Activated CD8-positive, alpha-beta T cell treated with anti-CD3 and anti-CD28 coated beads, Interleukin-2, amount 10 ng/mL, durations not matched to agents 7 days and 5 days (primary cell): ENCODE measurements around the gene MTHFD1L. TPM values are rescaled to one million over a fixed set of nuclear protein-coding genes. Genes with fewer than 3 reads are reported as not detected.

Source experiments
- ATAC-seq: fragments of 150-1000 bp; cut with Tn5 transposase; one replicate; pipeline ENCODE4 v1.10.0; 2021; ENCODE audit warnings: moderate library complexity
- CTCF ChIA-PET: fragments of 350-600 bp; sonication (Branson Sonifier 250); formaldehyde crosslinking; loops from one replicate; lab custom pipeline; 2021; ENCODE audit warnings: antibody characterized with exemption; lab: Charles Lee
- POLR2A ChIA-PET: fragments of 350-600 bp; sonication (Branson Sonifier 250); formaldehyde crosslinking; loops from one replicate; lab custom pipeline; 2021; ENCODE audit warnings: antibody characterized with exemption; lab: Charles Lee
- DNase-seq: peaks from one replicate; pipeline ENCODE4 v3.0.0-alpha.2; 2020
- H3K27ac Mint-ChIP-seq: one replicate; pipeline ENCODE4 v1.8.0; 2021; ENCODE audit warnings: mild to moderate bottlenecking, mixed read lengths
- H3K27me3 Mint-ChIP-seq: one replicate; pipeline ENCODE4 v1.8.0; 2021; ENCODE audit warnings: low read depth, mixed read lengths
- H3K36me3 Mint-ChIP-seq: one replicate; pipeline ENCODE4 v1.8.0; 2021; ENCODE audit warnings: low read depth, mixed read lengths
- H3K4me1 Mint-ChIP-seq: one replicate; pipeline ENCODE4 v1.8.0; 2021; ENCODE audit warnings: low read depth, mixed read lengths
- H3K4me3 Mint-ChIP-seq: one replicate; pipeline ENCODE4 v1.8.0; 2021; ENCODE audit warnings: mild to moderate bottlenecking, mixed read lengths
- H3K9me3 Mint-ChIP-seq: one replicate; pipeline ENCODE4 v1.8.0; 2022; ENCODE audit warnings: mixed read lengths; ENCODE audit not compliant: insufficient read depth
- total RNA-seq, 2 experiments: library from RNA; stranded (reverse); gene quantifications; one replicate each; pipeline ENCODE4 v1.2.3, GENCODE V29; 2021

Gene MTHFD1L
- total RNA-seq, 2 experiments from 2014 or later = 59.7 to 62.3 TPM

GRCh38 chr6:150902142-150902776 is 36.8 kb downstream of the MTHFD1L start:
- peaks cover 5% of the 10 kb centered on the region for H3K4me1 Mint-ChIP-seq
- CTCF ChIA-PET = interaction anchor here (1.1 to 5.3 kb wide), 4 partner anchors 8 to 433 kb away, joined by 3 to 30 read pairs (median 7); no protein-coding TSS in a partner anchor
- H3K27ac Mint-ChIP-seq = no peak overlapping the region
- ATAC-seq = no peak
- no peaks in the 10 kb centered on the region for H3K9me3 Mint-ChIP-seq
- no peak overlapping the region for H3K4me3 Mint-ChIP-seq
- no peaks in the 10 kb centered on the region for H3K27me3 Mint-ChIP-seq
- POLR2A ChIA-PET = no interaction called here
- DNase-seq = no peak
- H3K36me3 Mint-ChIP-seq = peaks cover 32% of the 10 kb centered on the region

DNA sequence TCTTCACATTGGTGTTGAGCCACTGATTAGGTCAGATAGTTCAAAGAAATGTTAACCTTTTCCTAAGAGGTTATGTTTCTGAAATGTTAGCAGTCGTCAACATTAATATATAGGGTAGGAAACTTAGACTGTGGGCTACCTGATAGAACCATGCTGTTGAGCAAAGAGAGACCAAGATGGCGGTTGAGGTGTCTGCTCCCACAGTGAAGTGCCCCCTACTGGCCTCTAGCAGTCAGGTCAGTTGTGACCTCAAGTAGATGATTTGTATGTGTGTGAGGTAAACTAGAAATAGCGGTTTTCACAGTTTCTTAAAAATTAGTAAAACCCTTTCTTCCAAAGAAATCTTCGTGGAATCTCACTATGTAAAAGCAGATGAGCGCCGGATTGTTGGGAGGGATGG is 40.3 kb downstream of the MTHFD1L start:
- ATAC-seq (no peak), DNase-seq (no peak)
- Mint-ChIP-seq H3K4me1 (peaks cover 3% of the 10 kb centered on the region), H3K9me3 (no peaks in the 10 kb centered on the region), H3K27me3 (no peaks in the 10 kb centered on the region), H3K36me3 (peaks cover 34% of the 10 kb centered on the region), H3K27ac (no peak overlapping the region), H3K4me3 (no peak overlapping the region)
- POLR2A ChIA-PET = no interaction called here
- CTCF ChIA-PET = interaction anchor here (0.7 to 2.7 kb wide), 2 partner anchors 20 to 419 kb away, joined by 3 to 12 read pairs; no protein-coding TSS in a partner anchor

DNA sequence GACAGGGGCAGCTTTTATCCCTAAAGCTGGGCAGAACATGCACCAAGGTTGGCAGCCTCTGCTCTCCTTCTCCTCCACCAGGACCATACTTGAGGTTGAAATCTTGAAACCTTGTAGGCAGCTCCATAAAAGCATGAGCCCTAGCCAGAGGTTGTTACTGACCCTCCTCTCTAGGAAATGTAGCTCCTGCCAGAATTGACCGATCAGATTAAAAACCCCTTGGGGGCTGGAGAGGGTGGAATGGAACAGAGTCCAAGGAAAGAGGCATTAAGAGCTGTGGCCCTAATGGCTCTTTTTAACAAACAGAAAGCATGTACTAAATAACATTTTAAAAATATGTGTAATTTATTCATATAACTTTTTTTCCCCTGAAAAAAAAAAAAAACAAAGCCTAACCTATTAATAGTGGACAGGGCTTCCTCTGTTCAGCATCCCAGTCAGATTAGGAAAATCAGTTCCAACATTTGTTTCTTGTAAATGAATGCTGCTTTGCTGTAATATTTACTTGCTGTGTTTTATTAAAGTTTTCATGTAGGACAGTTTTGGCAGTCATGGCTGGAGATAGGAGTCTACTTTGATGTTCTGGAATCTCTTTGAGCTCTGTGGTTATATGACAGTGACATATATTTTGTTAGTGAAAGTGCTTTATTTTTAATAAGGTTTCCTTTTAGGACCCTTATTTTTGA is 41.3 kb downstream of the MTHFD1L start:
- DNase-seq (no peak), ATAC-seq (no peak)
- Mint-ChIP-seq H3K27me3 (no peaks in the 10 kb centered on the region), H3K36me3 (peaks cover 41% of the 10 kb centered on the region), H3K27ac (no peak overlapping the region), H3K4me1 (peaks cover 3% of the 10 kb centered on the region), H3K4me3 (no peak overlapping the region), H3K9me3 (no peaks in the 10 kb centered on the region)
- POLR2A ChIA-PET = no interaction called here
- CTCF ChIA-PET = interaction anchor here (1.0 to 1.2 kb wide), 3 partner anchors 15 to 418 kb away, joined by 3 to 6 read pairs (median 4); no protein-coding TSS in a partner anchor

GRCh38 chr6:150907383-150907782 is 41.9 kb downstream of the MTHFD1L start:
- ATAC-seq (no peak), DNase-seq (no peak)
- peaks cover 3% of the 10 kb centered on the region for H3K4me1 Mint-ChIP-seq
- H3K27ac Mint-ChIP-seq = no peak overlapping the region
- no peaks in the 10 kb centered on the region for H3K27me3 Mint-ChIP-seq
- H3K9me3 Mint-ChIP-seq = no peaks in the 10 kb centered on the region
- CTCF ChIA-PET = interaction anchor here (1.0 to 1.2 kb wide), 3 partner anchors 16 to 417 kb away, joined by 3 to 6 read pairs (median 4); no protein-coding TSS in a partner anchor
- H3K4me3 Mint-ChIP-seq = no peak overlapping the region
- POLR2A ChIA-PET = no interaction called here
- H3K36me3 Mint-ChIP-seq = peaks cover 43% of the 10 kb centered on the region

DNA sequence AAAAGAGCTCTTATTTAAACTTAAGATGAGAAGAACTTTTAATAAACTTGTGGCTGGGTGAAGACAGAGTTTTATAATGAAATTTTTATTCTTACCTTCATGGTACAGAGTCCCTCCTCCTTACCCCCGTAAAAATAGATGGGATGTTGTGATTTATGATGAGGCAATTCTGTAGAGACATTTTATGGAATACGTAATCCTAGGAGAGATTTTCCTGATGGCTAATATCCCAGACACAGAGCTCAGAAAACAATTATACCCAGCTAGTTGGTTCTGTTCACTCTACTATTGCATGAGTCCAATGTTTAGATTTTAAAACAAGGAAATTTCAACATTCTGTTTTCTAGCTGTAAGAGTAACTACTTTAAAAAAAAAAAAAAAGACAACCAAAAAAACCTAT is 43.4 kb downstream of the MTHFD1L start:
- ATAC-seq = no peak
- no peaks in the 10 kb centered on the region for H3K9me3 Mint-ChIP-seq
- DNase-seq = no peak
- H3K4me3 Mint-ChIP-seq = no peak overlapping the region
- H3K4me1 Mint-ChIP-seq = peaks cover 3% of the 10 kb centered on the region
- H3K27ac Mint-ChIP-seq = no peak overlapping the region
- no peaks in the 10 kb centered on the region for H3K27me3 Mint-ChIP-seq
- peaks cover 44% of the 10 kb centered on the region for H3K36me3 Mint-ChIP-seq
- CTCF ChIA-PET = interaction anchor here (1.2 to 3.0 kb wide), 2 partner anchors 15 to 17 kb away, joined by 6 to 13 read pairs; no protein-coding TSS in a partner anchor
- POLR2A ChIA-PET = interaction anchor here (0.6 kb wide), 1 partner anchor 9 kb away, joined by 3 read pairs; no protein-coding TSS in a partner anchor

- Mint-ChIP-seq H3K4me1 (peaks cover 3% of the 10 kb centered on the region), H3K36me3 (peaks cover 40% of the 10 kb centered on the region), H3K27me3 (no peaks in the 10 kb centered on the region), H3K9me3 (no peaks in the 10 kb centered on the region), H3K27ac (no peak overlapping the region), H3K4me3 (no peak overlapping the region)
- ChIA-PET POLR2A (interaction anchor here (0.7 kb wide), 1 partner anchor 189 kb away, joined by 3 read pairs; no protein-coding TSS in a partner anchor), CTCF (interaction anchor here (1.6 to 3.0 kb wide), 2 partner anchors 19 to 414 kb away, joined by 7 to 13 read pairs; no protein-coding TSS in a partner anchor)
- ATAC-seq (no peak), DNase-seq (no peak)
These were observed 45.1 kb downstream of the MTHFD1L start for GRCh38 chr6:150910561-150910960.

DNA sequence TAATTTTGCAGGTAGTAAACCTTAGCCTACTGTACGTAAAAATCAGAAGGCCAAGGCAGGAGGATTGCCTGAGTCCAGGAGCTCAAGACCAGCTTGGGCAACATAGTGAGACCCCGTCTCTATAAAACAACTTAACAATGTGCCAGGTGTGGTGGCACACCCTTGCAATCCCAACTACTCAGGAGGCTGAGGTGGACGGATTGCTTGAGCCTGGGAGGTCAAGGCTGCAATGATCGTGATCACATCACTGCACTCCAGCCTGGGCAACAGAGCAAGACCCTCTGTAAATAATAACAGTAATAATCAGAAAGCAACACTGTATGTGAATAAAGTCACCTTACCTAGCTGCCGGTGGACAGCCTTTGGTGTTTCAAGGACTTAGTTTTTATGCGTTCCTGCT is 48.9 kb downstream of the MTHFD1L start:
- Mint-ChIP-seq H3K36me3 (peaks cover 36% of the 10 kb centered on the region), H3K9me3 (no peaks in the 10 kb centered on the region), H3K4me3 (no peak overlapping the region), H3K4me1 (peaks cover 3% of the 10 kb centered on the region), H3K27me3 (no peaks in the 10 kb centered on the region), H3K27ac (no peak overlapping the region)
- no peak for ATAC-seq
- ChIA-PET POLR2A (no interaction called here), CTCF (interaction anchor here (1.6 kb wide), 2 partner anchors 22 to 410 kb away, joined by 7 to 9 read pairs; no protein-coding TSS in a partner anchor)
- DNase-seq = no peak

GRCh38 chr6:150915131-150915879 is 49.8 kb downstream of the MTHFD1L start:
- Mint-ChIP-seq H3K9me3 (no peaks in the 10 kb centered on the region), H3K36me3 (peaks cover 35% of the 10 kb centered on the region), H3K27me3 (no peaks in the 10 kb centered on the region), H3K4me1 (no peaks in the 10 kb centered on the region), H3K4me3 (no peak overlapping the region), H3K27ac (no peak overlapping the region)
- no peak for ATAC-seq
- CTCF ChIA-PET = interaction anchor here (1.1 to 3.1 kb wide), 4 partner anchors 14 to 409 kb away, joined by 3 to 12 read pairs (median 8); no protein-coding TSS in a partner anchor
- POLR2A ChIA-PET = no interaction called here
- no peak for DNase-seq

GRCh38 chr6:150915880-150916265 is 50.4 kb downstream of the MTHFD1L start:
- no peak for DNase-seq
- POLR2A ChIA-PET = no interaction called here
- Mint-ChIP-seq H3K9me3 (no peaks in the 10 kb centered on the region), H3K27ac (no peak overlapping the region), H3K4me1 (no peaks in the 10 kb centered on the region), H3K36me3 (peaks cover 31% of the 10 kb centered on the region), H3K27me3 (no peaks in the 10 kb centered on the region), H3K4me3 (no peak overlapping the region)
- no peak for ATAC-seq
- CTCF ChIA-PET = interaction anchor here (1.1 to 3.1 kb wide), 2 partner anchors 14 to 409 kb away, joined by 3 to 12 read pairs; no protein-coding TSS in a partner anchor

GRCh38 chr6:150919938-150920337 is 54.4 kb downstream of the MTHFD1L start:
- ATAC-seq = no peak
- no peaks in the 10 kb centered on the region for H3K9me3 Mint-ChIP-seq
- no peak overlapping the region for H3K4me3 Mint-ChIP-seq
- ChIA-PET CTCF (no interaction called here), POLR2A (no interaction called here)
- H3K27me3 Mint-ChIP-seq = no peaks in the 10 kb centered on the region
- no peak for DNase-seq
- H3K27ac Mint-ChIP-seq = no peak overlapping the region
- peaks cover 28% of the 10 kb centered on the region for H3K36me3 Mint-ChIP-seq
- no peaks in the 10 kb centered on the region for H3K4me1 Mint-ChIP-seq

DNA sequence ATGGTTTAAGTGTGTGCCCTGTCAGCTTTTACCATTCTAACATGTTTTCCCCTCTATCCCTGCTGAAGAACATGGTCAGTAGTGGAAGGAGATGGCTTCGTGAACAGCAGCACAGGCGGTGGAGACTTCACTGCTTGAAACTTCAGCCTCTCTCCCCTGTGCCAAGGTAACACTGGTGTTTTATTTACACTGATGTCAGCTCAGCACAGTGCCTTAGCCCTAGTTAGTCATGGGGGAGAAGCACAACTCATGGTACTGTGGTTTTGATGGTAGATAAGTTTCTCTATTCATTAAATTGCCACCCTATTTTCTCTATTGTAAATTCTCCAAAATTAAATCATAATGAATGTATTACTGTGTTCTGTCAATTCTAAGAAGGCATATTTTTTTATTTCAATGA is 56.6 kb downstream of the MTHFD1L start:
- Mint-ChIP-seq H3K36me3 (peaks cover 36% of the 10 kb centered on the region), H3K27me3 (no peaks in the 10 kb centered on the region), H3K4me3 (no peak overlapping the region), H3K9me3 (no peaks in the 10 kb centered on the region), H3K27ac (no peak overlapping the region), H3K4me1 (no peaks in the 10 kb centered on the region)
- no peak for DNase-seq
- ChIA-PET POLR2A (no interaction called here), CTCF (interaction anchor here (0.8 to 2.6 kb wide), 2 partner anchors 30 to 34 kb away, joined by 3 to 8 read pairs; no protein-coding TSS in a partner anchor)
- ATAC-seq = no peak
